IPS DF 4.7 (cell line): Measurements from ENCODE around the gene MPZ.
"Not testable (repeated sequence)": the region's sequence is repeated elsewhere in the genome, so short reads cannot be mapped to it uniquely, and the experiment has no call there.

ENCODE experiments used
- DNase-seq: peaks from one replicate; pipeline ENCODE4 v3.0.0-alpha.2; 2013; ENCODE audit warnings: low spot score; ENCODE audit errors: extremely low read depth

The MPZ gene

GRCh38 chr1:161255955-161256520 lies 53.7 kb downstream of the MPZ start:
- DNase-seq: not testable (repeated sequence)

GRCh38 chr1:161255302-161255701 lies 54.5 kb downstream of the MPZ start:
- not testable (repeated sequence) for DNase-seq
